KBM-7 (cell line): ENCODE measurements around the gene OST4.

Experiments used
- DNase-seq: peaks from one replicate; pipeline ENCODE4 v3.0.0-alpha.2; 2015
- in situ Hi-C: fragments of 300-500 bp; cut with MboI; formaldehyde crosslinking; loops from 2 replicates; pipeline ENCODE4 v1.14.3; 2020; ENCODE audit warnings: low sequenced_read_pairs, low pct_unique_long_range_greater_than_20kb, mixed read lengths

The OST4 gene

GRCh38 chr2:27094353-27094984 lies 23.0 kb upstream of the OST4 start:
- in situ Hi-C loops = no loop called here
- no peak for DNase-seq

- in situ Hi-C loops = no loop called here
- DNase-seq = no peak
These were observed 22.2 kb upstream of the OST4 start for GRCh38 chr2:27093430-27094352.

GRCh38 chr2:27092696-27093429 lies 21.4 kb upstream of the OST4 start:
- in situ Hi-C loops = no loop called here

GRCh38 chr2:27091746-27092695 lies 20.6 kb upstream of the OST4 start:
- no peak for DNase-seq
- in situ Hi-C loops = no loop called here

More at GRCh38 chr2:27092696-27093429, 21.4 kb upstream of the OST4 start:
- no peak for DNase-seq

- in situ Hi-C loops = no loop called here
- DNase-seq = no peak
These were observed 17.9 kb upstream of the OST4 start for GRCh38 chr2:27089111-27089954.

- in situ Hi-C loops = no loop called here
- DNase-seq = no peak
These were observed 17.2 kb upstream of the OST4 start for GRCh38 chr2:27088634-27089033.

GRCh38 chr2:27087823-27088410 lies 16.5 kb upstream of the OST4 start:
- DNase-seq = no peak
- in situ Hi-C loops = no loop called here

- no peak for DNase-seq
These were observed 15.5 kb upstream of the OST4 start, which contains the start of gene KHK for GRCh38 chr2:27086724-27087593. KHK (plus strand) TSS chr2:27086772; CDS start chr2:27087260, 488 bp downstream.

GRCh38 chr2:27086090-27086723 lies 14.8 kb upstream of the OST4 start:
- in situ Hi-C loops = no loop called here

More at GRCh38 chr2:27086724-27087593, 15.5 kb upstream of the OST4 start, which contains the start of gene KHK:
- in situ Hi-C loops = no loop called here

GRCh38 chr2:27085673-27086089 lies 14.2 kb upstream of the OST4 start:
- in situ Hi-C loops = no loop called here
- no peak for DNase-seq

More at GRCh38 chr2:27086090-27086723, 14.8 kb upstream of the OST4 start:
- DNase-seq = peak; percentile 95

GRCh38 chr2:27085062-27085672 lies 13.7 kb upstream of the OST4 start:
- DNase-seq = no peak
- in situ Hi-C loops = no loop called here

GRCh38 chr2:27084297-27085061 lies 13.0 kb upstream of the OST4 start:
- in situ Hi-C loops = no loop called here
- DNase-seq = no peak

GRCh38 chr2:27083410-27084296 lies 12.2 kb upstream of the OST4 start:
- in situ Hi-C loops = no loop called here
- no peak for DNase-seq

GRCh38 chr2:27082773-27083409 lies 11.4 kb upstream of the OST4 start:
- no peak for DNase-seq
- in situ Hi-C loops = no loop called here
